Measurements from ENCODE around the gene RASL10A. TPM values are rescaled to one million over a fixed set of nuclear protein-coding genes. Genes with fewer than 3 reads are reported as not detected.

Gene RASL10A
- total RNA-seq, 2 experiments from 2014 or later, result 2.7 to 23.7 TPM

GRCh38 chr22:29305836-29306174 is 9.7 kb downstream of the RASL10A start:
- no peaks in the 10 kb centered on the region for H3K9me3 ChIP-seq (ENCODE audit: low read length)
- H2AFZ ChIP-seq (ENCODE audit: low read length), result no peak overlapping the region
- intact Hi-C loops (cut with micrococcal nuclease; ENCODE audit: unreplicated experiment), result loop anchor here (10.0 kb wide), 1 partner anchor 219 kb away; no protein-coding TSS in a partner anchor
- ChIA-PET CTCF (ENCODE audit: unreplicated experiment) (no interaction called here), POLR2A (interaction anchor here (0.6 to 0.7 kb wide), 2 partner anchors 27 to 109 kb away, joined by 3 to 5 read pairs; no protein-coding TSS in a partner anchor)
- H3K27ac ChIP-seq (ENCODE audit: low read depth, low read length, poor library complexity, severe bottlenecking), result no peak overlapping the region
- H3K36me3 ChIP-seq (ENCODE audit: insufficient read depth, low read length), result peaks cover 9% of the 10 kb centered on the region
- peaks cover 8% of the 10 kb centered on the region for H3K4me1 ChIP-seq (ENCODE audit: insufficient read depth, low read length, poor library complexity, severe bottlenecking)
- no peaks in the 10 kb centered on the region for H3K9me2 ChIP-seq (ENCODE audit: insufficient read depth, low read length)
- no TSS peak for BruUV-seq (replicated peaks)
- no peak overlapping the region for H3K4me2 ChIP-seq (ENCODE audit: low read length)
- H3K79me2 ChIP-seq (ENCODE audit: insufficient read depth, low read depth, low read length), result no peaks in the 10 kb centered on the region
- DNase-seq (ENCODE audit: low spot score), result no peak
- no peaks in the 10 kb centered on the region for H4K20me1 ChIP-seq (ENCODE audit: insufficient read depth, low read length)
- TF ChIP-seq EZH2phosphoT487 (IDR thresholded peaks at IDR 0.05; ENCODE audit: borderline replicate concordance, low read depth, low read length) (no peak), CTCF (conservative IDR thresholded peaks at IDR 0.05; ENCODE audit: low read length) (no peak)
- no peak overlapping the region for H3K4me3 ChIP-seq (ENCODE audit: low read depth, low read length, poor library complexity, severe bottlenecking)

- H3K9me2 ChIP-seq (ENCODE audit: insufficient read depth, low read length), result no peaks in the 10 kb centered on the region
- H3K36me3 ChIP-seq (ENCODE audit: insufficient read depth, low read length), result peaks cover 38% of the 10 kb centered on the region
- H3K9me3 ChIP-seq (ENCODE audit: low read length), result no peaks in the 10 kb centered on the region
- no peak overlapping the region for H3K4me2 ChIP-seq (ENCODE audit: low read length)
- H2AFZ ChIP-seq (ENCODE audit: low read length), result no peak overlapping the region
- DNase-seq (ENCODE audit: low spot score), result no peak
- ChIA-PET CTCF (ENCODE audit: unreplicated experiment) (no interaction called here), POLR2A (no interaction called here)
- intact Hi-C loops (cut with micrococcal nuclease; ENCODE audit: unreplicated experiment), result loop anchor here (10.0 kb wide), 1 partner anchor 222 kb away; no protein-coding TSS in a partner anchor
- no peak overlapping the region for H3K4me3 ChIP-seq (ENCODE audit: low read depth, low read length, poor library complexity, severe bottlenecking)
- no TSS peak for BruUV-seq (replicated peaks)
- no peaks in the 10 kb centered on the region for H3K79me2 ChIP-seq (ENCODE audit: insufficient read depth, low read depth, low read length)
- peaks cover 8% of the 10 kb centered on the region for H3K4me1 ChIP-seq (ENCODE audit: insufficient read depth, low read length, poor library complexity, severe bottlenecking)
- TF ChIP-seq CTCF (conservative IDR thresholded peaks at IDR 0.05; ENCODE audit: low read length) (no peak), EZH2phosphoT487 (IDR thresholded peaks at IDR 0.05; ENCODE audit: borderline replicate concordance, low read depth, low read length) (no peak)
- H3K27ac ChIP-seq (ENCODE audit: low read depth, low read length, poor library complexity, severe bottlenecking), result no peak overlapping the region
- H4K20me1 ChIP-seq (ENCODE audit: insufficient read depth, low read length), result no peaks in the 10 kb centered on the region; the same call in 1 of the 2 replicates
Measured at GRCh38 chr22:29302681-29303465, 12.6 kb downstream of the RASL10A start.

GRCh38 chr22:29302402-29302680 is 13.2 kb downstream of the RASL10A start:
- POLR2A ChIA-PET, result no interaction called here
- H2AFZ ChIP-seq (ENCODE audit: low read length), result no peak overlapping the region
- peaks cover 8% of the 10 kb centered on the region for H3K4me1 ChIP-seq (ENCODE audit: insufficient read depth, low read length, poor library complexity, severe bottlenecking)
- TF ChIP-seq EZH2phosphoT487 (IDR thresholded peaks at IDR 0.05; ENCODE audit: borderline replicate concordance, low read depth, low read length) (no peak), CTCF (conservative IDR thresholded peaks at IDR 0.05; ENCODE audit: low read length) (no peak)
- intact Hi-C loops (cut with micrococcal nuclease; ENCODE audit: unreplicated experiment), result loop anchor here (10.0 kb wide), 1 partner anchor 222 kb away; no protein-coding TSS in a partner anchor
- H3K4me2 ChIP-seq (ENCODE audit: low read length), result no peak overlapping the region
- no peak for DNase-seq (ENCODE audit: low spot score)
- no peaks in the 10 kb centered on the region for H3K9me3 ChIP-seq (ENCODE audit: low read length)
- H3K79me2 ChIP-seq (ENCODE audit: insufficient read depth, low read depth, low read length), result no peaks in the 10 kb centered on the region
- H3K27ac ChIP-seq (ENCODE audit: low read depth, low read length, poor library complexity, severe bottlenecking), result no peak overlapping the region
- H3K9me2 ChIP-seq (ENCODE audit: insufficient read depth, low read length), result no peaks in the 10 kb centered on the region
- peaks cover 44% of the 10 kb centered on the region for H3K36me3 ChIP-seq (ENCODE audit: insufficient read depth, low read length)
- H4K20me1 ChIP-seq (ENCODE audit: insufficient read depth, low read length), result no peaks in the 10 kb centered on the region; the same call in 1 of the 2 replicates
- no TSS peak for BruUV-seq (replicated peaks)
- CTCF ChIA-PET (ENCODE audit: unreplicated experiment), result no interaction called here
- H3K4me3 ChIP-seq (ENCODE audit: low read depth, low read length, poor library complexity, severe bottlenecking), result no peak overlapping the region
